Fibroblast of mammary gland (primary cell): ENCODE data around the gene TUBGCP6.

Experiments
- DNase-seq: peaks from one replicate; pipeline ENCODE4 v3.0.0-alpha.2; 2010; ENCODE audit warnings: low read depth
- H3K4me3 ChIP-seq: 2 replicates; pipeline ENCODE4 v1.5.1; 2011; ENCODE audit warnings: low read depth, mild to moderate bottlenecking, low read length, moderate library complexity; ENCODE audit not compliant: control insufficient read depth
- TF ChIP-seq, protein P1 (sequence below): conservative IDR thresholded peaks from 2 replicates; pipeline ENCODE4 v1.5.1; 2011; ENCODE audit warnings: low read depth, low read length, inconsistent platforms; ENCODE audit not compliant: control insufficient read depth, insufficient read depth

Gene TUBGCP6

DNA sequence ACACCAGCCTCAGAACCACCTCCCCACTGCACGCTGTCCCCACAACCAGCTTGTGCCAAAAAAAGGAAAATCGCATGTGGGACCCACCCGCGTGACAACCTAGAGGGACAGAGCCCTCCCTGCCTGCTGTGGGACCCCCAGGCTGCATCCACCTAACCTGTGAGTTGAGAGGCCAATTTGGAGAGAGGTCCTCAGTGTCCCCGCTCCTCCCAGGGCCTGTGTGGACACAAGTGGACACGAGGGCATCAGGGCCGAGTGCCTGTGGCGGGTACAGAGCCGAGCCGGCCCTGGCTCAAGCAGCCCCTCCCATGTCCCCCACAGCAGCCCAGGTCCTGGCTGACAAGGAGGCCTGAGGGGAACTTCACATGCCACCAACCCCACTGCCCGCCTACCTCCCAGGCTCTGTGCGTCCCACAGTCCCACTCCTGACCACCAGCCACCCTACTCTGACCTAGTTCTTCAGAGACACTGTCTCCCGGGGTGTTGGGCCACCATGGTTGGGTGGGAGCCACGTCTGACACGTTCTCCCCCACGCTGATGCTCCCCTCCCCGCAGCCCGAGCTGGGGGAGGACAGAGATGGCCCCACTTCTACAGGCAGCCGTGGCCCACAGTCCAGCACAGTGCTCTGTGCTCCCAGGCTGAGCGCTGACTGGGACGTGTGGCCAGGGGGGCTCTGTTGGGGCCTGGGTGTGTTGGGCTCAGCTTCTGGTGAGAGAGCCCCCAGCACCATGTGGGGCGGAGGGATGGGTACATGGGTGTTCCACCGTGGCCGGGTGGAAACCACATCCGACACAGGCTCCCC lies 24.8 kb downstream of the TUBGCP6 start:
- DNase-seq = no peak
- TF ChIP-seq, protein P1, sequence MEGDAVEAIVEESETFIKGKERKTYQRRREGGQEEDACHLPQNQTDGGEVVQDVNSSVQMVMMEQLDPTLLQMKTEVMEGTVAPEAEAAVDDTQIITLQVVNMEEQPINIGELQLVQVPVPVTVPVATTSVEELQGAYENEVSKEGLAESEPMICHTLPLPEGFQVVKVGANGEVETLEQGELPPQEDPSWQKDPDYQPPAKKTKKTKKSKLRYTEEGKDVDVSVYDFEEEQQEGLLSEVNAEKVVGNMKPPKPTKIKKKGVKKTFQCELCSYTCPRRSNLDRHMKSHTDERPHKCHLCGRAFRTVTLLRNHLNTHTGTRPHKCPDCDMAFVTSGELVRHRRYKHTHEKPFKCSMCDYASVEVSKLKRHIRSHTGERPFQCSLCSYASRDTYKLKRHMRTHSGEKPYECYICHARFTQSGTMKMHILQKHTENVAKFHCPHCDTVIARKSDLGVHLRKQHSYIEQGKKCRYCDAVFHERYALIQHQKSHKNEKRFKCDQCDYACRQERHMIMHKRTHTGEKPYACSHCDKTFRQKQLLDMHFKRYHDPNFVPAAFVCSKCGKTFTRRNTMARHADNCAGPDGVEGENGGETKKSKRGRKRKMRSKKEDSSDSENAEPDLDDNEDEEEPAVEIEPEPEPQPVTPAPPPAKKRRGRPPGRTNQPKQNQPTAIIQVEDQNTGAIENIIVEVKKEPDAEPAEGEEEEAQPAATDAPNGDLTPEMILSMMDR = no peak
- H3K4me3 ChIP-seq = no peak overlapping the region

- no peak overlapping the region for H3K4me3 ChIP-seq
- TF ChIP-seq, protein P1 = no peak
- DNase-seq = peak; percentile 85
Observed at GRCh38 chr22:50218996-50219727, 25.7 kb downstream of the TUBGCP6 start.

GRCh38 chr22:50218153-50218995 lies 26.4 kb downstream of the TUBGCP6 start:
- no peak for DNase-seq
- TF ChIP-seq, protein P1 = no peak
- no peak overlapping the region for H3K4me3 ChIP-seq

DNA sequence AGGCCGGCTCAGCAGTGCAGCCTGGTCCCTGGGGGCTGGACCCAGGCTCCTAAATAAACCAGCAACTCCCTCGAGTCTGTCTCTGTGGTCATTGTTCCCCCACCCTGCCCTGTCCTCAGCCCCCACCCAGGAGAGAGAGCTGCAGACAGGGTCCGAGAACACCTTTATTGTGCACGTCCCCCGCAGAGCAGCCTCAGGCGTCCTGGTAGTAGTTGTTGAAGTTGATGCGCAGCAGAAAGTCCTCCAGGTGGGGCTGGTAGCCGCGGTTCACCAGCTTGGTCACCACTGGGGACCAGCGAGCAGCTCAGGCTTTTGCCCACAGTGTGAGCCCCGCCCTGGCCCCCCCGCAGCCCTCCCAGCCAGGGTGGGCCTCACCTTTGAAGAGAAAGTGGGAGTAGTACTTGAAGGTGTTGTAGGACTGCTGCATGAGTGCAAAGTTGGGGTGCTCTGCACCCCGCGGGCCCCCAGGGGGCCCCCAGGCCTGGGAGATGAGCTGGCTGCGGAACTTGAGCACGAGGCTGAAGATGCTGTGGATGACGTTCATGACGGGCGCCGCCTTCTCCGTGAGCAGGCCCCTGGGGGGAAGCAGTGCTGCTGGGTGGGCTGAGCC lies 27.2 kb downstream of the TUBGCP6 start:
- TF ChIP-seq, protein P1 = no peak
- no peak for DNase-seq
- H3K4me3 ChIP-seq = no peak overlapping the region

DNA sequence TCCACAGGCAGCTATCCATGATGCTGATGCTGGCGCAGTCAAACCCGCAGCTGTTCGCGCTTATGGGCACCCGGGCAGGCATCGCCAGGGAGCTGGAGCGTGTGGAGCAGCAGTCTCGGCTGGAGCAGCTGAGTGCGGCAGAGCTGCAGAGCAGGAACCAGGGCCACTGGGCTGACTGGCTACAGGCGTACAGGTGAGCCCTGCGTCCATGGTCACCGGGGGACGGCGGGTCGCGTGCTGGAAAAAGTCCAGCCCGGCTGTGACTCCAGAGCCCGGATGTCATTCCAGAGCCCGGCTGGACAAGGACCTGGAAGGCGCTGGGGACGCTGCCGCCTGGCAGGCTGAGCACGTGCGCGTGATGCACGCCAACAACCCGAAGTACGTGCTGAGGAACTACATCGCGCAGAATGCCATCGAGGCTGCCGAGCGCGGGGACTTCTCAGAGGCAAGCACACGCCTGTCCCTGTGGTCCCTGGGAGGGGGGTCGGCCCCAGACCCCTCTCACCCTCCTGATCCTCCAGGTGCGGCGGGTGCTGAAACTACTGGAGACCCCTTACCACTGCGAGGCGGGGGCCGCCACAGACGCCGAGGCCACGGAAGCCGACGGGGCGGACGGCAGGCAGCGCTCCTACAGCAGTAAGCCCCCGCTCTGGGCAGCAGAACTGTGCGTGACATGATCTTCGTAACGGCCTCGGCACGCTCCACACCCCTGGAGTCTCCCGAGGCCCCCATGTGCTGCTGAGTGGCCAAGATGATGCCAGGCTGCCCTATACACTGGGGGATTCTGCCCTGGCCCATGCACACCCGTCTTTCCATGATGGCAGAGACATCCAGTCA lies 27.9 kb downstream of the TUBGCP6 start:
- H3K4me3 ChIP-seq = no peak overlapping the region
- DNase-seq = no peak
- TF ChIP-seq, protein P1 = no peak
